K562 (cell line): Measurements from ENCODE around the gene AIF1. TPM values are rescaled to one million over a fixed set of nuclear protein-coding genes. Genes with fewer than 3 reads are reported as not detected.

Source experiments
- CHCHD3 ChIP-seq: fragments of 250-450 bp; sonication (Bioruptor Pico); IDR thresholded peaks from 2 replicates; pipeline ENCODE4 v2.1.2; 2022; ENCODE audit warnings: mild to moderate bottlenecking
- POLR2A ChIP-seq: fragments of 450-650 bp; conservative IDR thresholded peaks from 2 replicates; pipeline ENCODE4 v1.6.1; 2016
- POLR2G ChIP-seq: fragments of 200-400 bp; formaldehyde crosslinking; IDR thresholded peaks from 2 replicates; pipeline ENCODE4 v1.6.1; 2017; ENCODE audit warnings: low read depth, mild to moderate bottlenecking, antibody characterized with exemption, low read length, moderate library complexity
- RBM22 ChIP-seq: fragments of 200-400 bp; formaldehyde crosslinking; IDR thresholded peaks from 2 replicates; pipeline ENCODE4 v1.6.1; 2018; ENCODE audit warnings: low read length, low read depth; ENCODE audit not compliant: poor library complexity, severe bottlenecking
- SIX5 ChIP-seq, 2 experiments: IDR thresholded peaks; 2 replicates each; pipeline ENCODE4 v1.6.1; 2011; ENCODE audit warnings: low read length in 2 of 2, borderline replicate concordance in 1 of 2, low read depth in 1 of 2, mild to moderate bottlenecking in 1 of 2, moderate library complexity in 1 of 2; ENCODE audit not compliant: insufficient read depth in 1 of 2
- polyA plus RNA-seq, 8 experiments: library from polyadenylated mRNA; depleted of rRNA in 4 of 8; stranded (reverse) in 5 of 8; unstranded in 3 of 8; fragments of >200 nt; fragmentation: Nextera tagmentation in 2 of 8; fragmentation: Illumina TruSeq in 1 of 8; extraction: Ambion mirVana in 2 of 8; extraction: Trizol in 1 of 8; gene quantifications; 2 replicates each; pipeline versions ENCODE4 v1.2.1 to v1.2.3, GENCODE V29; 2011 to 2014; ENCODE audit warnings: inconsistent platforms in 1 of 8, missing spikeins in 1 of 8
- total RNA-seq, 7 experiments: library from RNA; depleted of rRNA in 6 of 7; stranded (reverse); fragments of >200 nt in 6 of 7; fragmentation: Illumina TruSeq in 2 of 7; extraction: Trizol in 2 of 7; gene quantifications; 2 replicates each; pipeline versions ENCODE4 v1.2.1 to v1.2.3, GENCODE V29; 2011 to 2021; ENCODE audit warnings: low replicate concordance in 1 of 7
- TF ChIP-seq, protein P1 (sequence below): fragments of 450-650 bp; IDR thresholded peaks from 2 replicates; pipeline ENCODE4 v1.6.1; 2016; ENCODE audit warnings: low read depth

The AIF1 gene
- total and polyA plus RNA-seq, 9 of the 15 experiments (the other 6 are each of a cell fraction or from before 2014, with no cell fraction given) = 9.4 to 33.4 (median 19.4) TPM

DNA sequence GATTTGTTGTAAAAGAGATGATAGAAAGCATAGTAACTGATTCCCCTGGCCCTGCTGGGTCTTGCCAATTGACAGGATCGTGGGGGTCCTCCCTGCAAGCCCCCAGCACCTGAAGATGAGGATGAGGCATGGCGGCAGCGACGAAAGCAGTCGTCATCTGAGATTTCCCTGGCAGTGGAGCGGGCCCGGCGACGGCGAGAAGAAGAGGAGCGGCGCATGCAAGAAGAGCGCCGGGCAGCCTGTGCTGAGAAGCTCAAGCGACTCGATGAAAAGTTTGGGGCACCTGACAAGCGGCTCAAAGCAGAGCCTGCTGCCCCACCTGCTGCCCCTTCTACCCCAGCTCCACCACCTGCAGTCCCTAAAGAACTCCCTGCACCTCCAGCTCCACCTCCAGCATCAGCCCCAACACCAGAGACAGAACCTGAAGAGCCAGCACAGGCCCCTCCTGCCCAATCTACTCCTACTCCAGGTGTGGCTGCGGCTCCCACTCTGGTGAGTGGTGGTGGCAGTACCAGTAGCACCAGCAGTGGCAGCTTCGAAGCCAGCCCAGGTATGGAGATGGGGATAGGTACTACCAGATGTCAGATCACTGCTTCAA is 12.8 kb downstream of the AIF1 start (continued):
- TF ChIP-seq, protein P1, sequence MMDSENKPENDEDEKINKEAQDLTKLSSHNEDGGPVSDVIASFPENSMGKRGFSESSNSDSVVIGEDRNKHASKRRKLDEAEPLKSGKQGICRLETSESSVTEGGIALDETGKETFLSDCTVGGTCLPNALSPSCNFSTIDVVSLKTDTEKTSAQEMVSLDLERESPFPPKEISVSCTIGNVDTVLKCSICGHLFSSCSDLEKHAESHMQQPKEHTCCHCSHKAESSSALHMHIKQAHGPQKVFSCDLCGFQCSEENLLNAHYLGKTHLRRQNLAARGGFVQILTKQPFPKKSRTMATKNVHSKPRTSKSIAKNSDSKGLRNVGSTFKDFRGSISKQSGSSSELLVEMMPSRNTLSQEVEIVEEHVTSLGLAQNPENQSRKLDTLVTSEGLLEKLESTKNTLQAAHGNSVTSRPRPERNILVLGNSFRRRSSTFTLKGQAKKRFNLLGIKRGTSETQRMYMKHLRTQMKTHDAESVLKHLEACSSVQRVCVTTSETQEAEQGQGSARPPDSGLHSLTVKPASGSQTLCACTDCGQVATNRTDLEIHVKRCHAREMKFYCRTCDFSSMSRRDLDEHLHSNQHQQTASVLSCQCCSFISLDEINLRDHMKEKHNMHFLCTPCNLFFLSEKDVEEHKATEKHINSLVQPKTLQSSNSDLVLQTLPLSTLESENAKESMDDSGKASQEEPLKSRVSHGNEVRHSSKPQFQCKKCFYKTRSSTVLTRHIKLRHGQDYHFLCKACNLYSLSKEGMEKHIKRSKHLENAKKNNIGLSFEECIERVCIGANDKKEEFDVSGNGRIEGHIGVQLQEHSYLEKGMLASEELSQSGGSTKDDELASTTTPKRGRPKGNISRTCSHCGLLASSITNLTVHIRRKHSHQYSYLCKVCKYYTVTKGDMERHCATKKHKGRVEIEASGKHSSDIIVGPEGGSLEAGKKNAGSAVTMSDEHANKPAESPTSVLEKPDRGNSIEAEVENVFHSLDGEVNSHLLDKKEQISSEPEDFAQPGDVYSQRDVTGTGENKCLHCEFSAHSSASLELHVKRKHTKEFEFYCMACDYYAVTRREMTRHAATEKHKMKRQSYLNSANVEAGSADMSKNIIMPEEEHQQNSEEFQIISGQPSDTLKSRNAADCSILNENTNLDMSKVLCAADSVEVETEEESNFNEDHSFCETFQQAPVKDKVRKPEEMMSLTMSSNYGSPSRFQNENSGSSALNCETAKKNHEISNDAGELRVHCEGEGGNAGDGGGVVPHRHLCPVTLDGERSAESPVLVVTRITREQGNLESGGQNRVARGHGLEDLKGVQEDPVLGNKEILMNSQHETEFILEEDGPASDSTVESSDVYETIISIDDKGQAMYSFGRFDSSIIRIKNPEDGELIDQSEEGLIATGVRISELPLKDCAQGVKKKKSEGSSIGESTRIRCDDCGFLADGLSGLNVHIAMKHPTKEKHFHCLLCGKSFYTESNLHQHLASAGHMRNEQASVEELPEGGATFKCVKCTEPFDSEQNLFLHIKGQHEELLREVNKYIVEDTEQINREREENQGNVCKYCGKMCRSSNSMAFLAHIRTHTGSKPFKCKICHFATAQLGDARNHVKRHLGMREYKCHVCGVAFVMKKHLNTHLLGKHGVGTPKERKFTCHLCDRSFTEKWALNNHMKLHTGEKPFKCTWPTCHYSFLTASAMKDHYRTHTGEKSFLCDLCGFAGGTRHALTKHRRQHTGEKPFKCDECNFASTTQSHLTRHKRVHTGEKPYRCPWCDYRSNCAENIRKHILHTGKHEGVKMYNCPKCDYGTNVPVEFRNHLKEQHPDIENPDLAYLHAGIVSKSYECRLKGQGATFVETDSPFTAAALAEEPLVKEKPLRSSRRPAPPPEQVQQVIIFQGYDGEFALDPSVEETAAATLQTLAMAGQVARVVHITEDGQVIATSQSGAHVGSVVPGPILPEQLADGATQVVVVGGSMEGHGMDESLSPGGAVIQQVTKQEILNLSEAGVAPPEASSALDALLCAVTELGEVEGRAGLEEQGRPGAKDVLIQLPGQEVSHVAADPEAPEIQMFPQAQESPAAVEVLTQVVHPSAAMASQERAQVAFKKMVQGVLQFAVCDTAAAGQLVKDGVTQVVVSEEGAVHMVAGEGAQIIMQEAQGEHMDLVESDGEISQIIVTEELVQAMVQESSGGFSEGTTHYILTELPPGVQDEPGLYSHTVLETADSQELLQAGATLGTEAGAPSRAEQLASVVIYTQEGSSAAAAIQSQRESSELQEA = no peak
- TF ChIP-seq CHCHD3 (CRISPR knock-in tag) = no peak
- TF ChIP-seq POLR2G = peak; percentile 71
- peak; percentile 81 for TF ChIP-seq RBM22
- peak; percentile 44; the same call in 1 of the 2 replicates for TF ChIP-seq POLR2A
- TF ChIP-seq SIX5 (IDR thresholded peaks at IDR 0.05; ENCODE audit: borderline replicate concordance in 1 of 2, insufficient read depth in 1 of 2, low read depth in 1 of 2, low read length in 2 of 2) = no peak
